Measurements from ENCODE around the gene TM4SF5.

TM4SF5 gene

GRCh38 chr17:4807605-4808377, 36.1 kb downstream of the TM4SF5 start:
- no peaks in the 10 kb centered on the region for H3K79me2 ChIP-seq (ENCODE audit: insufficient read depth, low read length)
- H3K27ac ChIP-seq (ENCODE audit: low read depth, low read length), result no peak overlapping the region
- no peaks in the 10 kb centered on the region for H3K9me2 ChIP-seq (replicated peaks; ENCODE audit: insufficient read depth, low read length)
- H3F3A ChIP-seq (ENCODE audit: insufficient read depth), result 0 out of 2 replicates have a peak, but pooled peaks cover 4% of the 10 kb centered on the region
- H4K20me1 ChIP-seq (ENCODE audit: low read depth, low read length), result no peaks in the 10 kb centered on the region
- H3K36me3 ChIP-seq (ENCODE audit: low read length), result no peaks in the 10 kb centered on the region
- peak overlapping the region; percentile 72 for H3K9ac ChIP-seq (ENCODE audit: low read length)
- no peaks in the 10 kb centered on the region for H3K27me3 ChIP-seq (ENCODE audit: low read length)
- TF ChIP-seq CTCF (IDR thresholded peaks at IDR 0.05; ENCODE audit: insufficient read depth, low read length, poor library complexity, severe bottlenecking), result no peak
- TF ChIP-seq EZH2phosphoT487 (conservative IDR thresholded peaks at IDR 0.05; ENCODE audit: low read length), result no peak
- H3K4me3 ChIP-seq (ENCODE audit: insufficient read depth, low read length, poor library complexity, severe bottlenecking), result peak overlapping the region; percentile 94
- H3K4me2 ChIP-seq (ENCODE audit: low read depth, low read length, poor library complexity, severe bottlenecking), result peak overlapping the region; percentile 99
- no peak overlapping the region for H2AFZ ChIP-seq (ENCODE audit: low read depth, low read length, severe bottlenecking)
- H3K9me3 ChIP-seq (ENCODE audit: insufficient read depth, low read length), result no peaks in the 10 kb centered on the region

GRCh38 chr17:4808378-4808767, 36.7 kb downstream of the TM4SF5 start:
- TF ChIP-seq EZH2phosphoT487 (conservative IDR thresholded peaks at IDR 0.05; ENCODE audit: low read length) (no peak), CTCF (IDR thresholded peaks at IDR 0.05; ENCODE audit: insufficient read depth, low read length, poor library complexity, severe bottlenecking) (no peak)
- H3K4me3 ChIP-seq (ENCODE audit: insufficient read depth, low read length, poor library complexity, severe bottlenecking), result no peak overlapping the region
- no peaks in the 10 kb centered on the region for H3K9me3 ChIP-seq (ENCODE audit: insufficient read depth, low read length)
- H3K36me3 ChIP-seq (ENCODE audit: low read length), result no peaks in the 10 kb centered on the region
- no peak overlapping the region for H3K4me2 ChIP-seq (ENCODE audit: low read depth, low read length, poor library complexity, severe bottlenecking)
- no peaks in the 10 kb centered on the region for H3K27me3 ChIP-seq (ENCODE audit: low read length)
- no peak overlapping the region for H3K9ac ChIP-seq (ENCODE audit: low read length)
- no peaks in the 10 kb centered on the region for H3K9me2 ChIP-seq (replicated peaks; ENCODE audit: insufficient read depth, low read length)
- no peaks in the 10 kb centered on the region for H4K20me1 ChIP-seq (ENCODE audit: low read depth, low read length)
- no peak overlapping the region for H3K27ac ChIP-seq (ENCODE audit: low read depth, low read length)
- 0 out of 2 replicates have a peak, but pooled peaks cover 4% of the 10 kb centered on the region for H3F3A ChIP-seq (ENCODE audit: insufficient read depth)
- H3K79me2 ChIP-seq (ENCODE audit: insufficient read depth, low read length), result no peaks in the 10 kb centered on the region
- H2AFZ ChIP-seq (ENCODE audit: low read depth, low read length, severe bottlenecking), result no peak overlapping the region

GRCh38 chr17:4810696-4811290, 39.1 kb downstream of the TM4SF5 start:
- H3K27ac ChIP-seq (ENCODE audit: low read depth, low read length), result no peak overlapping the region
- H4K20me1 ChIP-seq (ENCODE audit: low read depth, low read length), result no peaks in the 10 kb centered on the region
- no peaks in the 10 kb centered on the region for H3K9me2 ChIP-seq (replicated peaks; ENCODE audit: insufficient read depth, low read length)
- H3K9ac ChIP-seq (ENCODE audit: low read length), result no peak overlapping the region
- no peak overlapping the region for H3K4me2 ChIP-seq (ENCODE audit: low read depth, low read length, poor library complexity, severe bottlenecking)
- H3F3A ChIP-seq (ENCODE audit: insufficient read depth), result 0 out of 2 replicates have a peak, but pooled peaks cover 4% of the 10 kb centered on the region
- TF ChIP-seq CTCF (IDR thresholded peaks at IDR 0.05; ENCODE audit: insufficient read depth, low read length, poor library complexity, severe bottlenecking) (no peak), EZH2phosphoT487 (conservative IDR thresholded peaks at IDR 0.05; ENCODE audit: low read length) (no peak)
- H3K36me3 ChIP-seq (ENCODE audit: low read length), result no peaks in the 10 kb centered on the region
- no peaks in the 10 kb centered on the region for H3K9me3 ChIP-seq (ENCODE audit: insufficient read depth, low read length)
- no peaks in the 10 kb centered on the region for H3K27me3 ChIP-seq (ENCODE audit: low read length)
- no peaks in the 10 kb centered on the region for H3K79me2 ChIP-seq (ENCODE audit: insufficient read depth, low read length)
- no peak overlapping the region for H3K4me3 ChIP-seq (ENCODE audit: insufficient read depth, low read length, poor library complexity, severe bottlenecking)
- H2AFZ ChIP-seq (ENCODE audit: low read depth, low read length, severe bottlenecking), result no peak overlapping the region
